A673 (cell line): ENCODE results near the gene LRRC2.

Experiments used
- EZH2 ChIP-seq: fragments of 200-600 bp; sonication (generic); IDR thresholded peaks from 2 replicates; pipeline ENCODE4 v1.6.1; 2017; ENCODE audit warnings: borderline replicate concordance, low read depth, mild to moderate bottlenecking, mixed read lengths, antibody characterized with exemption, low read length; ENCODE audit not compliant: poor library complexity, severe bottlenecking
- TF ChIP-seq, protein P1 (sequence below): fragments of 300-800, 200-600 bp; sonication (generic); conservative IDR thresholded peaks from 2 replicates; pipeline ENCODE4 v1.5.1; 2017; ENCODE audit warnings: low read depth, mild to moderate bottlenecking, antibody characterized with exemption, low read length, moderate library complexity, mixed read lengths

DNA sequence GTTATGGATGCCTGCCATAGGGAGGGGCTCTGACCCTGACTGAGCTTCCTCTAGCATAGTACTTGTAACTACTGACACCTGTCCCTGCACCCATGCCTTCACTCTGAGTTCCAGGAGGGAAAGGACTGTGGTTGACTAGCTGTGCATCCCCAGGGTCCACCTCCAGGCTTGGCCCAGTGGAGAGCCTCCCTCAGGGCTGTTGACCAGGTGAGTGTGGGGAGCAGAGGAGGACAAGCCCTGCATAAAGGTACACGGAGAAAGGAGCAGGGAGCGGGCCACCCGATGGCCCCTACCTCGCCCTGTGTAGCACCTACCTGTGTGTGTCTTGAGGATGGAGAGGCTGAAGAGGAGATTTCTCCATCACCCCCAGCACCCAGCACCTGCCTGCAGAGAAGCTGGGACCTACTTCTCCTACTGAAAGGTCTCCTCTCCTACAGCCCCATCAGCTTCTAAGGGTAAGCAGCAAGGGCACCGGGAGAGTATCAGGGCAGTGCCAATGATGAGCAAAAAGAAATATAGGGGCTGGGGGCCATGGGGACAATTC is 94.7 kb downstream of the LRRC2 start:
- TF ChIP-seq, protein P1, sequence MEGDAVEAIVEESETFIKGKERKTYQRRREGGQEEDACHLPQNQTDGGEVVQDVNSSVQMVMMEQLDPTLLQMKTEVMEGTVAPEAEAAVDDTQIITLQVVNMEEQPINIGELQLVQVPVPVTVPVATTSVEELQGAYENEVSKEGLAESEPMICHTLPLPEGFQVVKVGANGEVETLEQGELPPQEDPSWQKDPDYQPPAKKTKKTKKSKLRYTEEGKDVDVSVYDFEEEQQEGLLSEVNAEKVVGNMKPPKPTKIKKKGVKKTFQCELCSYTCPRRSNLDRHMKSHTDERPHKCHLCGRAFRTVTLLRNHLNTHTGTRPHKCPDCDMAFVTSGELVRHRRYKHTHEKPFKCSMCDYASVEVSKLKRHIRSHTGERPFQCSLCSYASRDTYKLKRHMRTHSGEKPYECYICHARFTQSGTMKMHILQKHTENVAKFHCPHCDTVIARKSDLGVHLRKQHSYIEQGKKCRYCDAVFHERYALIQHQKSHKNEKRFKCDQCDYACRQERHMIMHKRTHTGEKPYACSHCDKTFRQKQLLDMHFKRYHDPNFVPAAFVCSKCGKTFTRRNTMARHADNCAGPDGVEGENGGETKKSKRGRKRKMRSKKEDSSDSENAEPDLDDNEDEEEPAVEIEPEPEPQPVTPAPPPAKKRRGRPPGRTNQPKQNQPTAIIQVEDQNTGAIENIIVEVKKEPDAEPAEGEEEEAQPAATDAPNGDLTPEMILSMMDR: no peak
- no peak for TF ChIP-seq EZH2
